EL (cell line): ENCODE data around the gene NOXA1.
"Not testable (repeated sequence)": the region's sequence is repeated elsewhere in the genome, so short reads cannot be mapped to it uniquely, and the experiment has no call there.

Source experiments
- DNase-seq: peaks from one replicate; pipeline ENCODE4 v3.0.0-alpha.2; 2016

NOXA1 gene

GRCh38 chr9:137444106-137444790 is 21.1 kb downstream of the NOXA1 start:
- DNase-seq, result no peak

- peak; percentile 86 for DNase-seq
Observed at GRCh38 chr9:137445275-137445807, 22.1 kb downstream of the NOXA1 start.

- no peak for DNase-seq
Observed at GRCh38 chr9:137445930-137446431, 22.8 kb downstream of the NOXA1 start.

- no peak for DNase-seq
Observed at GRCh38 chr9:137446851-137447471, 23.8 kb downstream of the NOXA1 start.

GRCh38 chr9:137447722-137448601 is 24.8 kb downstream of the NOXA1 start:
- no peak for DNase-seq

- DNase-seq, result no peak
Observed at GRCh38 chr9:137448602-137448962, 25.4 kb downstream of the NOXA1 start.

GRCh38 chr9:137449081-137449844 is 26.1 kb downstream of the NOXA1 start:
- no peak for DNase-seq

GRCh38 chr9:137449931-137450538 is 26.8 kb downstream of the NOXA1 start:
- no peak for DNase-seq

- not testable (repeated sequence) for DNase-seq
Observed at GRCh38 chr9:137450539-137451222, 27.5 kb downstream of the NOXA1 start.

GRCh38 chr9:137451264-137452005 is 28.2 kb downstream of the NOXA1 start:
- DNase-seq, result not testable (repeated sequence)

- DNase-seq, result no peak
Observed at GRCh38 chr9:137452006-137452760, 29.0 kb downstream of the NOXA1 start.

- DNase-seq, result no peak
Observed at GRCh38 chr9:137452761-137453642, 29.8 kb downstream of the NOXA1 start.

GRCh38 chr9:137453643-137454081 is 30.5 kb downstream of the NOXA1 start:
- peak; percentile 64 for DNase-seq

- DNase-seq, result no peak
Observed at GRCh38 chr9:137454145-137454596, 31.0 kb downstream of the NOXA1 start.

- DNase-seq, result no peak
Observed at GRCh38 chr9:137454597-137455358, 31.6 kb downstream of the NOXA1 start.

- DNase-seq, result no peak
Observed at GRCh38 chr9:137455359-137455991, 32.3 kb downstream of the NOXA1 start.
